Sigmoid colon (tissue), 7 donors: ENCODE data around the gene ARHGAP22. TPM values are rescaled to one million over a fixed set of nuclear protein-coding genes. Genes with fewer than 3 reads are reported as not detected.

ENCODE experiments used
- DNase-seq: peaks from one replicate; pipeline ENCODE4 v3.0.0-alpha.2; 2019
- H3K27ac ChIP-seq, 4 donors: fragments of 200-600 bp; sonication (generic); one replicate each; pipeline ENCODE4 v1.5.1; 2016 to 2019; ENCODE audit warnings: mild to moderate bottlenecking in 1 of 4
- H3K27me3 ChIP-seq, 3 donors: fragments of 200-600 bp; sonication (generic); one replicate each; pipeline ENCODE4 v1.5.1; 2019; ENCODE audit warnings: mild to moderate bottlenecking in 1 of 3
- H3K36me3 ChIP-seq, 4 donors: fragments of 200-600 bp; sonication (generic); one replicate each; pipeline ENCODE4 v1.5.1; 2016 to 2019
- H3K4me1 ChIP-seq, 4 donors: fragments of 200-600 bp; sonication (generic); one replicate each; pipeline ENCODE4 v1.5.1; 2017 to 2019
- H3K4me3 ChIP-seq, 4 donors: fragments of 200-600 bp; sonication (generic); one replicate each; pipeline ENCODE4 v1.5.1; 2017 to 2019; ENCODE audit warnings: mild to moderate bottlenecking in 2 of 4, moderate library complexity in 1 of 4
- H3K9me3 ChIP-seq, 4 donors: fragments of 200-600 bp in 3 of 4; sonication (generic) in 3 of 4; one replicate each; pipeline versions ENCODE4 v1.5.1 to v1.6.1; 2013 to 2019
- CTCF ChIP-seq, 4 experiments: fragments of 450-650 bp in 3 of 4; fragments of 200-600 bp in 1 of 4; IDR thresholded peaks; one replicate each; pipeline ENCODE4 v1.5.1; 2016 to 2019; ENCODE audit warnings: antibody characterized with exemption in 4 of 4, mild to moderate bottlenecking in 3 of 4, moderate library complexity in 2 of 4
- EP300 ChIP-seq, 4 donors: sonication (generic); formaldehyde crosslinking; IDR thresholded peaks; one replicate each; pipeline ENCODE4 v1.6.1; 2017; ENCODE audit warnings: antibody characterized with exemption in 4 of 4
- POLR2A ChIP-seq, 2 donors: fragments of 450-650 bp; IDR thresholded peaks; one replicate each; pipeline ENCODE4 v1.6.1; 2016; ENCODE audit warnings: antibody characterized with exemption in 2 of 2, mild to moderate bottlenecking in 2 of 2, moderate library complexity in 2 of 2
- POLR2AphosphoS5 ChIP-seq, 4 donors: sonication (generic); formaldehyde crosslinking; IDR thresholded peaks; one replicate each; pipeline ENCODE4 v1.6.1; 2017; ENCODE audit warnings: antibody characterized with exemption in 4 of 4
- whole genome bisulfite sequencing, 2 donors: extraction: QIAGEN DNeasy Blood & Tissue Kit; methylation state at CpG; one replicate each; pipeline ENCODE4 v1.1.7; 2013; 5-methylcytosine and 5-hydroxymethylcytosine counted together
- intact Hi-C: fragments of 100-400 bp; cut with DNase I; formaldehyde crosslinking; loops from one replicate; pipeline ENCODE4 v1.15.1; 2023
- polyA plus RNA-seq, 3 donors: library from polyadenylated mRNA; stranded (reverse); fragments of 200-250 nt; gene quantifications; one replicate each; pipeline ENCODE4 v1.2.3, GENCODE V29; 2013
- total RNA-seq, 4 donors: library from RNA; depleted of rRNA; stranded (reverse); fragments of >200 nt; gene quantifications; one replicate each; pipeline ENCODE4 v1.1.0, GENCODE V29; 2016
- donor health status: healthy with polysubstance abuse.
- donor health status: Bipolar disorder and iron deficiency.
- donor health status: healthy.

ARHGAP22 gene
- total and polyA plus RNA-seq, 7 donors: 1.2 to 6.4 (median 3.1) TPM

- no peaks in the 10 kb centered on the region for H3K4me1 ChIP-seq
- TF ChIP-seq POLR2A (IDR thresholded peaks at IDR 0.05) (no peak), EP300 (IDR thresholded peaks at IDR 0.05) (no peak), POLR2AphosphoS5 (IDR thresholded peaks at IDR 0.05) (no peak), CTCF (IDR thresholded peaks at IDR 0.05) (no peak)
- no peaks in the 10 kb centered on the region for H3K27me3 ChIP-seq
- H3K36me3 ChIP-seq: no peaks in the 10 kb centered on the region
- H3K4me3 ChIP-seq: no peak overlapping the region
- 95 to 96% methylated on average over 3 of the region's 3 CpGs for WGBS, 2 donors
- intact Hi-C loops: no loop called here
- H3K27ac ChIP-seq: no peak overlapping the region
- DNase-seq: no peak
- peaks cover 0 to 3% (median 0%) of the 10 kb centered on the region in 4 donors for H3K9me3 ChIP-seq
Measured at GRCh38 chr10:48623009-48623408, 18.1 kb upstream of the ARHGAP22 start.

GRCh38 chr10:48620719-48621118 lies 15.8 kb upstream of the ARHGAP22 start:
- Histone ChIP-seq H3K4me1 (no peaks in the 10 kb centered on the region), H3K36me3 (no peaks in the 10 kb centered on the region), H3K27me3 (no peaks in the 10 kb centered on the region), H3K4me3 (no peak overlapping the region), H3K9me3 (peaks cover 0 to 3% (median 0%) of the 10 kb centered on the region in 4 donors), H3K27ac (no peak overlapping the region)
- WGBS, 2 donors: 94 to 95% methylated on average over 2 of the region's 2 CpGs
- intact Hi-C loops: no loop called here
- DNase-seq: no peak
- no peak for TF ChIP-seq EP300 (IDR thresholded peaks at IDR 0.05)
- no peak for TF ChIP-seq CTCF (IDR thresholded peaks at IDR 0.05)
- no peak for TF ChIP-seq POLR2AphosphoS5 (IDR thresholded peaks at IDR 0.05)
- no peak for TF ChIP-seq POLR2A (IDR thresholded peaks at IDR 0.05)

GRCh38 chr10:48616436-48616835 lies 11.6 kb upstream of the ARHGAP22 start:
- WGBS, 2 donors: 70 to 79% methylated on average over 1 of the region's 1 CpG
- no peak overlapping the region for H3K4me3 ChIP-seq
- H3K9me3 ChIP-seq: peaks cover 0 to 2% (median 0%) of the 10 kb centered on the region in 4 donors
- intact Hi-C loops: no loop called here
- H3K4me1 ChIP-seq: no peaks in the 10 kb centered on the region
- H3K27me3 ChIP-seq: no peaks in the 10 kb centered on the region
- H3K36me3 ChIP-seq: no peaks in the 10 kb centered on the region
- TF ChIP-seq POLR2A (IDR thresholded peaks at IDR 0.05) (no peak), EP300 (IDR thresholded peaks at IDR 0.05) (no peak), CTCF (IDR thresholded peaks at IDR 0.05) (no peak), POLR2AphosphoS5 (IDR thresholded peaks at IDR 0.05) (no peak)
- no peak for DNase-seq
- no peak overlapping the region for H3K27ac ChIP-seq

GRCh38 chr10:48614481-48615390 lies 9.9 kb upstream of the ARHGAP22 start:
- no peak for TF ChIP-seq EP300 (IDR thresholded peaks at IDR 0.05)
- Histone ChIP-seq H3K9me3 (peaks cover 0 to 2% (median 0%) of the 10 kb centered on the region in 4 donors), H3K36me3 (no peaks in the 10 kb centered on the region), H3K27me3 (no peaks in the 10 kb centered on the region), H3K27ac (no peak overlapping the region), H3K4me3 (no peak overlapping the region), H3K4me1 (no peaks in the 10 kb centered on the region)
- no peak for DNase-seq
- WGBS, 2 donors: 33 to 67% methylated on average over 2 of the region's 2 CpGs
- intact Hi-C loops: no loop called here

- 86 to 88% methylated on average over 2 of the region's 2 CpGs for WGBS, 2 donors
- no peak for DNase-seq
- Histone ChIP-seq H3K27me3 (no peaks in the 10 kb centered on the region), H3K4me3 (no peak overlapping the region), H3K9me3 (peaks cover 0 to 2% (median 0%) of the 10 kb centered on the region in 4 donors), H3K4me1 (peaks cover 0 to 1% (median 0%) of the 10 kb centered on the region in 4 donors), H3K36me3 (no peaks in the 10 kb centered on the region), H3K27ac (no peak overlapping the region)
- intact Hi-C loops: no loop called here
- no peak for TF ChIP-seq EP300 (IDR thresholded peaks at IDR 0.05)
- no peak for TF ChIP-seq POLR2A (IDR thresholded peaks at IDR 0.05)
- no peak for TF ChIP-seq POLR2AphosphoS5 (IDR thresholded peaks at IDR 0.05)
- no peak for TF ChIP-seq CTCF (IDR thresholded peaks at IDR 0.05)
Measured at GRCh38 chr10:48613016-48613415, 8.1 kb upstream of the ARHGAP22 start.
